GM21367 (cell line): ENCODE data around the gene MBNL2.

Experiments
- ATAC-seq: cut with Tn5 transposase; IDR thresholded peaks from one replicate; pipeline ENCODE4 v1.9.1; 2021; ENCODE audit not compliant: unreplicated experiment

MBNL2 gene

GRCh38 chr13:97289514-97290298, 67.6 kb downstream of the MBNL2 start:
- ATAC-seq: no peak

DNA sequence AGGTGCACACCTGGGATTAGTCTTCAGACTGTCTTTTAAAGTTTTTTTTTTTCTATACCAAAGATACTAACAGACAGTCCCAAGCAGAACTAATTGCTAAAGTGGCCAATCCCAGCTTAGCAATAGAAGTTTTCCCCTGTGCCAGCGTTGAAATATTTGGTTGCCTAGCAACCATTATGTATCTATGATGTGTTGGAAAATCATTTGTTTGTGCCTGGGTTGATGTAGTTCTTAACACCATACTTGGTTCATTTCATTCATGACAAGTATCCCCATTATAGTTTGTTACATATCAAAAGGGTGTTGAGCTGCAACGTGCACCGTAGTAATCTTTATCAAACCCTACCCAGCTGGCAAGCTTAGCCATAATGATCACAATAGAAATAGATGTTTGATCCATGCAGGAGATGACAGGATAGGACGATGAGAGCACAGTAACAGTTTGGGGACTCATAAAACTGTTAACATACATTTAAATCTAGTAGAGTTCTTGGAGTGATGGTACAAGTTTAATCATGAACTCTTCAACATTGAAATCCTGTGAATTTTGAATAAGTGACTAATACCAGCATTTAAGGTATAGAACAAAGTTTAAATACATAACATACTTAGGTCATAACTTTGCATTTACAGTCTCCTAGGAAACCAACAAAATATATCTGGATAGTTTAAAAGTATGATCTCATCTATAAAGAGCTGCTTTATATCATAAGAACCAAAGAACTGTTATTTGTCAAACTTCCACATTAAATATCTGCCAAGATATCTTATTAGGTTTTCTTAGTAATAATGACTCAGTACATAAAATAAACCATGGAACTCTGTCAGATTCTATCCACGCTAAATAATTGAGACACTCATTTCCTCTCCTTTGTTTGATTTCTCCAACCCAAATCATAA, 73.4 kb downstream of the MBNL2 start:
- ATAC-seq: no peak

- ATAC-seq: no peak
Measured at GRCh38 chr13:97296740-97297139, 74.6 kb downstream of the MBNL2 start.

GRCh38 chr13:97298816-97299215, 76.7 kb downstream of the MBNL2 start:
- no peak for ATAC-seq

- no peak for ATAC-seq
Measured at GRCh38 chr13:97300871-97301270, 78.7 kb downstream of the MBNL2 start.

DNA sequence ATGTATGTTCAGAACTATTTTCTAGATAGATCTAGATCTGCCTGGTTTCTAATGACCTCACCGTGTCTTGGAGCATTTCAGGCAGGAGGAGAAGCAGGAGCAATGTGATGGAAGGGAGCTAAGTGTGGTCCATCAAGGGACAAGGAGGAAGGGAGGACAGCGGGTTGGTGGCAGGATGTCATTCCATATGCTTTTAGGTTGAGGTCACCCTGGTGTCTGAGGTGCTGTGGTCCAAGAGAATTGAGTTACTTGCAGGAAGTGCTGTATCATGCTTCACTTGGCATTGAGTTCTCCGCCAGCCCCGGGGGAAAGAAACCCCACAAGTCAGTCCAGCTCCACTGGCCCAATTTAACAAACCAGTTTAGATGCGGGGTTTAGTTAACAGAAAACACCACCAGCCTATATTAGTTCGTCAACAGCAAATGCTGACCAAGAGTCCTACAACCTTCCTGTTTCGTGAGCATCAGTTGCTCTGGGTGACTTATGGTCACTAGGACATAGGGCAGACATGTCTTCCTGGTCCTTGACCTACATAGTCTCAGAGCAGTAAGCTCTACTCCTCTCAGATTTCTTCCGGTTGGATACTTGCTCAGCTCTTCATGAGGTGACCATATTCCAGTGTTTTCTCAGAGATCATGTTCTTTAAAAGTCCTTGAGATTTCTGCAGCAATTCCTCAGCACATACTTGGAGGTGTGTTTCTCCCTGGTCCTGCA, 79.4 kb downstream of the MBNL2 start:
- ATAC-seq: no peak

GRCh38 chr13:97302611-97303010, 80.5 kb downstream of the MBNL2 start:
- no peak for ATAC-seq

DNA sequence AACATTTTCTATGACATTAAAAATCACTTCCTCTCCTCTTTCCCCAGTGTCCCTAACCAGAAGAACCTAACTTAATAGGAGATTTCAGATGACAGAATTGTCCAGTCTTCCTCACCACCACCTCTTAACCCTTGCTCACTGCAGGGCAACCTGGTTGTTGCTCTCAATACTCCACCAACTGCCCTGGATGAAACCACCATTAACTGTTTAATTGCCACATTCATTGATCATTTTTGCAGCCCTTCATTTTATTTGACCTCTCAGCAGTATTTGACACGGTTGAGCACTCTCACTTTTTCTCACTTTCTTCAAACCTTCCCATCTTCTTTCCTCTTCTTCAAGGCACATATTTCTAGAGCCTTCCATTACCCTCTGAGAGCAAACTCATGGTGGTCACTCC, 84.0 kb downstream of the MBNL2 start:
- ATAC-seq: no peak

DNA sequence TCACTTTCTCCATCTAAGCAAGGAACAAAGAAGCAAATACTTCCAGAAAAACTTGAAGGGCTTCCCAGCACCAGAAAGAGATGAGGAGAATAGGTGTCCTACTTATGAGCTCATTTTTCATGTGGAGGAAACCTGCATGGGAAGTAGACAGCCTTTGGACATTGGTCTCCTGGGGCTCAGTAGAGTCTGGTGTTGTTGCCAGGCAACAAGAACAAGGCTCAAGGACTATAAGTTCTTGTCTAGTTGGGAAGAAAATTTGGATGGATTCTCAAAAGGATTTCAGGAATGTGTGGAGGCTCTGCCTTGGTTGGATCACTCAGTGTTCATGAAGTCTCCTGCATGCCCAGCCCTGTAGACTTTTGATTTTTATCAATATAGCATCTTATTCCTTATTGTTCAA, 84.5 kb downstream of the MBNL2 start:
- ATAC-seq: no peak

- ATAC-seq: no peak
Measured at GRCh38 chr13:97307118-97307881, 85.2 kb downstream of the MBNL2 start.

- ATAC-seq: no peak
Measured at GRCh38 chr13:97307882-97308624, 85.9 kb downstream of the MBNL2 start.

DNA sequence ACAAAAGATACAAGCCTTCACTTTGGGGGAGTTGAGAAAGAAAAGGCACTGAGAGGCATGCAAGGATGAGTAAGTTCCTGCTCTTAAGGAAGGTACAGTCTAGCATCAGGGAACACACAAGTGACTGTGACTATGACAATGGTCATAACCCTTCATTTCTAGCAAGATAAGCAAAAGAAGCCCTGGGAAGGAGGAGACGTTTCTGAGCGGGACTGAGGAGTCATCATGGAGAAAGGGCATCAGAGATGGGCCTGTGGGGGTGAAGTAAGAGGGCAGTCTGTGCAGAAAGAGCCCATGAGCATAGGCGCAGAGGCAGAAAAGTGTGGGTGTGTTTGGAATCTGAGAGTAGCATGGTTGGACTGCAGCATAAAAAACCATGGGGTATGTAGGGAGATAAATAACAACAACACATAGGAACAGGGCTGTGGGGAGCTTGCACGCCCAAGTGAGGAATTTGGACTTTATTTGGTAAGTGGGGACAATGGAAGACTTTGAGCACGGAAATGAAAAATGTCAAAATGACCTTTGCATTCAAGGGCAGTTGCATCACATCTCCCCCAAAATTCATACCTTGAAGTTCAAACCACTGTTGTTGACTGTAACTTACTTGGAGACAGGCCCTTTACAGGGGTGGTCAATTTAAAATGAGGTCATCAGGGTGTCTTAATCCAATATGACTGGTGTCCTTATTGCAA, 86.7 kb downstream of the MBNL2 start:
- ATAC-seq: no peak

DNA sequence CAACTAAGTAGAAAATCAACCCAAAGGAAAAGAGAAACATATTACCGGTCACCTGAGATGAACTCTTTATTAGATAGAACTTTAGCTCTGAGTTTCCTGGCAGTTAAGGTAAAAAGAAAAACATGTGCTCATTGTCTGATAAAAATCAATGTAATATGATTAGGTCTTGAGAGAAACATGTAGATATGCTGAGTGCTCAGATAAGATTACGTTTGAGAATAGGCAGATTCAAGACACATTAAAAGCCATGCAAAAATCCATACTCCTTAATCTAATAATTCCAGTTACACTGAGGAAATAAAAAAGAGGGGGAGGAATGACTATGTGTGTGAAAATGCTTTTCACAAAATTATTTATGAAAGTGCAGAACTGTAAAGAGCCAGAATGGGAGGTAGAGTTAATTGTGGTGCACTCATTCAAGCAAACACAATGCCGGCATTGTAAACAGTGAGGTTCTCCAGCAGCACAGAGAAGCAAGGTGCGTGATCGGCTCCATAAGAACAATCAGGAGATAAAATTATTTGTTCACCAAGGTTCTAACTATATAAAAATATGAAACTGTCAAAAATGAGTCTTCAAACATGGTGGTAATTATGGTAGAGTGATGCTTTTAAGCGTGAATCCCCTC, 88.8 kb downstream of the MBNL2 start:
- ATAC-seq: no peak

DNA sequence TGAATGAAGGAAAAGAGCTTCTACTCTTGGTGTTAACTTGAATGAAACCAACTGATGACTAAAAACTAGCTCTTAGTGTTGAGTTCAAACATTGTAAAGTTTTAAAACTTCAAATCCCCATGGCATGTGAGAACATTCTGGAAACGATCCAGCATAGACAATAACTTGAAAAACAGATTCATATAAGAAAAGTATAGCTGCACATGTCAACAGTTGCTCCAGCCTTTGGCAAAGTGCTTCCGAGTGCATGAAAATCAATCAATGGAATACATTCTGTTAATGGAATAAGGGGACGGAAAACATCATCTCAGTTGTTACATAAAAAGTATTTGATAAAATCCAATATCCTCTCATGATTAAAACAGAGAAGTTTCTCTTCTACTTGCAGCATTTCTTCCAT, 89.8 kb downstream of the MBNL2 start:
- ATAC-seq: no peak

GRCh38 chr13:97313551-97314260, 91.6 kb downstream of the MBNL2 start:
- ATAC-seq: no peak

GRCh38 chr13:97316390-97316789, 94.3 kb downstream of the MBNL2 start:
- no peak for ATAC-seq

DNA sequence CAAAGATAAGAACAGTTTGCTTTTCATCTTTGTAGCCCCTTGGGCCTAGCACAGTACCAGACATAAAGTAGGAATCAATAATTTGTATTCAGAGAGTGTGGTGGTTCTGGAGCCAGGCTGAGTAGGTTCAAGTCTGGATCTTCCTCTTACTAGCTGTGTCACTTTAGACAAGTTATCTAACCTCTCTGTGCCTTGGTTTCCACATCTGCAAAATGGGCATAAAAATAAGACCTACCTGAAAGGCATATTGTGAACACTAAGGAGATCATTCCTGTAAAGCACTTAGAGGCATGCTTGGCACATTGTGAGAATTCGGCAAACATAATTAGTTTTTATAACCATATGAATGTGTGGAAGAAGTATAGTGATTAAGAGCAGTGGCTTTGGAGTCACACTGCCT, 95.8 kb downstream of the MBNL2 start:
- ATAC-seq: no peak

GRCh38 chr13:97318532-97318931, 96.4 kb downstream of the MBNL2 start:
- no peak for ATAC-seq
